WTC11 (cell line): ENCODE data around the gene NBAS.

ENCODE experiments used
- CTCF ChIP-seq: fragments of 200-600 bp; IDR thresholded peaks from 2 replicates; pipeline ENCODE4 v1.8.0; 2022; ENCODE audit warnings: antibody characterized with exemption
- E2F1 ChIP-seq: sonication (generic); formaldehyde crosslinking; IDR thresholded peaks from 2 replicates; pipeline ENCODE4 v1.8.0; 2022; ENCODE audit warnings: mild to moderate bottlenecking, missing genetic modification reagents
- MAX ChIP-seq: sonication (generic); formaldehyde crosslinking; IDR thresholded peaks from 2 replicates; pipeline ENCODE4 v1.8.0; 2022; ENCODE audit warnings: mild to moderate bottlenecking, missing genetic modification reagents
- MXD4 ChIP-seq: fragments of 250-450 bp; sonication (Bioruptor Pico); IDR thresholded peaks from 2 replicates; pipeline ENCODE4 v1.8.0; 2021; ENCODE audit warnings: mild to moderate bottlenecking, moderate library complexity, borderline replicate concordance
- NFATC4 ChIP-seq: fragments of 250-450 bp; sonication (Bioruptor Pico); IDR thresholded peaks from 2 replicates; pipeline ENCODE4 v1.9.0; 2021; ENCODE audit warnings: mild to moderate bottlenecking
- ZNF232 ChIP-seq: sonication (generic); formaldehyde crosslinking; IDR thresholded peaks from 2 replicates; pipeline ENCODE4 v1.8.0; 2022; ENCODE audit warnings: mild to moderate bottlenecking, missing genetic modification reagents
- ZNF317 ChIP-seq: sonication (generic); formaldehyde crosslinking; IDR thresholded peaks from 2 replicates; pipeline ENCODE4 v1.8.1; 2023; ENCODE audit warnings: low read depth, mild to moderate bottlenecking, moderate library complexity, missing genetic modification reagents, borderline replicate concordance
- TF ChIP-seq, protein P1 (sequence below): sonication (generic); formaldehyde crosslinking; IDR thresholded peaks from 2 replicates; pipeline ENCODE4 v1.8.0; 2022; ENCODE audit warnings: mild to moderate bottlenecking, missing genetic modification reagents

DNA sequence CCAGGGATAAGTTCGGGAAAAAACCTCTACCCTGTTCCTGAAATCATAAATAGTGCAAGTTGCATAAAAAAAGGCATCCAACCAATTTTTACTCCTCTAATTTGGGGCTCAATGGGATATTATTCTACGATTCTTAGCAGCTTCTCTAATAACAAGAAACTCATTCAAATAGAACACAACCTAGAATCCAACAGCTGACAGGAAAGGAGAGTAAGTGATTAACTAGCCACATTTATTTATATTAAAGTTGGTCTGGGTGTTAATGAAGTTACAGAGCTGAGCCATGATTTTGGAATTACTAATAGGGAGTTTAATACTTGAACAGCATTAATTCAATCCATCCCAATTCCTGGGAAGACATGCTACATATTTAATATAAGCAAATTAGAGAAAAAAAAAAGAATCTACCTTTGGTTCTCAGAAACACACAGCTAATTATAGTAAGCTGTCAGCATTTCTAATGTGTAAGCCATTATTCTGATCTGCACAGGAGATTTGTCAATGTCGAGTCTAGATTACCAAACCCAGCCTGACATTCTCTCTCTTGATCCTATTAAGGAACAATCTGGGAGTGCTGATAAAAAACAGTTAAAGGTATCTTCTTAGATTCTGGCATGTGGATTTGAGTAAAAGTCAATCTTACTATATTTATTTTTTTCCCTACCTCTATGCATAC, 267.7 kb downstream of the NBAS start:
- TF ChIP-seq CTCF = no peak
- TF ChIP-seq, protein P1, sequence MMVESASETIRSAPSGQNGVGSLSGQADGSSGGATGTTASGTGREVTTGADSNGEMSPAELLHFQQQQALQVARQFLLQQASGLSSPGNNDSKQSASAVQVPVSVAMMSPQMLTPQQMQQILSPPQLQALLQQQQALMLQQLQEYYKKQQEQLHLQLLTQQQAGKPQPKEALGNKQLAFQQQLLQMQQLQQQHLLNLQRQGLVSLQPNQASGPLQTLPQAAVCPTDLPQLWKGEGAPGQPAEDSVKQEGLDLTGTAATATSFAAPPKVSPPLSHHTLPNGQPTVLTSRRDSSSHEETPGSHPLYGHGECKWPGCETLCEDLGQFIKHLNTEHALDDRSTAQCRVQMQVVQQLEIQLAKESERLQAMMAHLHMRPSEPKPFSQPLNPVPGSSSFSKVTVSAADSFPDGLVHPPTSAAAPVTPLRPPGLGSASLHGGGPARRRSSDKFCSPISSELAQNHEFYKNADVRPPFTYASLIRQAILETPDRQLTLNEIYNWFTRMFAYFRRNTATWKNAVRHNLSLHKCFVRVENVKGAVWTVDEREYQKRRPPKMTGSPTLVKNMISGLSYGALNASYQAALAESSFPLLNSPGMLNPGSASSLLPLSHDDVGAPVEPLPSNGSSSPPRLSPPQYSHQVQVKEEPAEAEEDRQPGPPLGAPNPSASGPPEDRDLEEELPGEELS (CRISPR knock-in tag) = no peak
- TF ChIP-seq NFATC4 (CRISPR knock-in tag) = no peak
- no peak for TF ChIP-seq ZNF232 (CRISPR knock-in tag)
- TF ChIP-seq ZNF317 (CRISPR knock-in tag) = no peak
- no peak for TF ChIP-seq E2F1 (CRISPR knock-in tag)
- no peak for TF ChIP-seq MXD4 (CRISPR knock-in tag)
- TF ChIP-seq MAX (CRISPR knock-in tag) = no peak
